Transverse colon (tissue), 4 donors: ENCODE results near the gene BTBD1. TPM values are rescaled to one million over a fixed set of nuclear protein-coding genes. Genes with fewer than 3 reads are reported as not detected.

Source experiments
- DNase-seq: peaks from one replicate; pipeline ENCODE4 v3.0.0-alpha.2; 2019
- H3K27ac ChIP-seq, 4 donors: fragments of 200-600 bp; sonication (generic); 2 replicates each; pipeline ENCODE4 v1.5.1; 2016 to 2018; ENCODE audit warnings: inconsistent platforms in 4 of 4
- H3K27me3 ChIP-seq: fragments of 200-600 bp; sonication (generic); 2 replicates; pipeline ENCODE4 v1.5.1; 2017; ENCODE audit warnings: inconsistent platforms
- H3K36me3 ChIP-seq, 4 donors: fragments of 200-600 bp; sonication (generic); 2 replicates each; pipeline ENCODE4 v1.5.1; 2017 to 2019; ENCODE audit warnings: inconsistent platforms in 4 of 4
- H3K4me1 ChIP-seq, 4 donors: fragments of 200-600 bp; sonication (generic); 2 replicates each; pipeline ENCODE4 v1.5.1; 2017 to 2020; ENCODE audit warnings: inconsistent platforms in 4 of 4
- H3K4me3 ChIP-seq, 4 donors: fragments of 200-600 bp; sonication (generic); 1 replicate in 1 of 4; 2 replicates in 3 of 4; pipeline versions ENCODE4 v1.5.1 to v1.6.1; 2017 to 2019; ENCODE audit warnings: inconsistent platforms in 4 of 4
- H3K9me3 ChIP-seq, 2 donors: fragments of 200-600 bp; sonication (generic); 2 replicates each; pipeline ENCODE4 v1.5.1; 2017 to 2019; ENCODE audit warnings: inconsistent platforms in 2 of 2
- EP300 ChIP-seq: sonication (generic); formaldehyde crosslinking; IDR thresholded peaks from one replicate; pipeline ENCODE4 v1.6.1; 2017; ENCODE audit warnings: antibody characterized with exemption, low read depth
- POLR2A ChIP-seq: fragments of 450-650 bp; IDR thresholded peaks from one replicate; pipeline ENCODE4 v1.6.1; 2016; ENCODE audit warnings: antibody characterized with exemption, mild to moderate bottlenecking, moderate library complexity
- POLR2AphosphoS5 ChIP-seq, 3 donors: sonication (generic); formaldehyde crosslinking; IDR thresholded peaks; one replicate each; pipeline ENCODE4 v1.6.1; 2016; ENCODE audit warnings: antibody characterized with exemption in 3 of 3
- WGBS, 2 donors: methylation state at CpG; one replicate each; pipeline ENCODE4 v1.1.5; 2018; ENCODE audit warnings: low coverage in 1 of 2; 5-methylcytosine and 5-hydroxymethylcytosine counted together
- in situ Hi-C, 4 donors: fragments of 200-750 bp; cut with MboI; loops; one replicate each; pipeline versions ENCODE4 v1.15.0 to v1.15.1; 2017; ENCODE audit warnings: low sequenced_read_pairs in 3 of 4, low pct_ligation_motif_present in 1 of 4, low pct_unique_long_range_greater_than_20kb in 1 of 4
- intact Hi-C: fragments of 100-400 bp; cut with DNase I; formaldehyde crosslinking; loops from one replicate; pipeline ENCODE4 v1.15.1; 2023; ENCODE audit warnings: low total_unique reads
- total RNA-seq, 4 donors: library from RNA; depleted of rRNA; stranded (reverse); fragments of >200 nt; gene quantifications; one replicate each; pipeline ENCODE4 v1.1.0, GENCODE V29; 2016
- TF ChIP-seq, protein P1 (sequence below), 5 experiments: fragments of 200-600 bp in 3 of 5; fragments of 450-650 bp in 2 of 5; sonication (generic) in 3 of 5; IDR thresholded peaks; 1 replicate in 2 of 5; 2 replicates in 3 of 5; pipeline ENCODE4 v1.5.1; 2016 to 2017; ENCODE audit warnings: antibody characterized with exemption in 5 of 5, inconsistent platforms in 3 of 5, mild to moderate bottlenecking in 2 of 5, moderate library complexity in 1 of 5

The BTBD1 gene
- total RNA-seq, 4 donors from 2014 or later, result 65.7 to 96.1 (median 74.1) TPM

DNA sequence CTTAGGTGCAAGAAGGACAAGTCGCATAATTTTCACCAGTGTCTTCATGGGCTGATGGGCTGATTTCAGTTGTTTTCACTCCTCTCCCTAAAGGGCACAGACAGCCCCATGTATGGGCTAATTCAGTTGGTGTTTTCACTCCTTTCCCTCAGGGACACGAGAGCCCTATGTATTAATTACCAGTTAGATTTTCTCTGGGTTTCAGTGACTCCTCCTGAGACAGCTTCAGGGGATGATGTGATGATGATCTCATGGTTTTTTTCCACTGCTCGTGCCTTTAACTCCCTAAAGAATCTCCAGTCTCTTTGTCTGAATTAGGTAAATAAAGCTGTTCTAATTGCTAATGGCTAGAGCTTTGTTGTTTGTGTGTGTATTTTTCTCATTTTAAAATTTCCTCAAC is 71.1 kb downstream of the BTBD1 start:
- Histone ChIP-seq H3K4me3 (no peak overlapping the region), H3K4me1 (peaks cover 0 to 9% (median 3%) of the 10 kb centered on the region in 4 donors), H3K9me3 (no peaks in the 10 kb centered on the region), H3K36me3 (peaks cover 0 to 2% (median 0%) of the 10 kb centered on the region in 4 donors), H3K27ac (no peak overlapping the region), H3K27me3 (no peaks in the 10 kb centered on the region)
- in situ Hi-C loops, result no loop called here
- 63 to 69% methylated on average over 3 of the region's 3 CpGs for WGBS, 2 donors
- TF ChIP-seq EP300 (no peak), POLR2AphosphoS5 (IDR thresholded peaks at IDR 0.05) (no peak), POLR2A (no peak)
- TF ChIP-seq, protein P1, sequence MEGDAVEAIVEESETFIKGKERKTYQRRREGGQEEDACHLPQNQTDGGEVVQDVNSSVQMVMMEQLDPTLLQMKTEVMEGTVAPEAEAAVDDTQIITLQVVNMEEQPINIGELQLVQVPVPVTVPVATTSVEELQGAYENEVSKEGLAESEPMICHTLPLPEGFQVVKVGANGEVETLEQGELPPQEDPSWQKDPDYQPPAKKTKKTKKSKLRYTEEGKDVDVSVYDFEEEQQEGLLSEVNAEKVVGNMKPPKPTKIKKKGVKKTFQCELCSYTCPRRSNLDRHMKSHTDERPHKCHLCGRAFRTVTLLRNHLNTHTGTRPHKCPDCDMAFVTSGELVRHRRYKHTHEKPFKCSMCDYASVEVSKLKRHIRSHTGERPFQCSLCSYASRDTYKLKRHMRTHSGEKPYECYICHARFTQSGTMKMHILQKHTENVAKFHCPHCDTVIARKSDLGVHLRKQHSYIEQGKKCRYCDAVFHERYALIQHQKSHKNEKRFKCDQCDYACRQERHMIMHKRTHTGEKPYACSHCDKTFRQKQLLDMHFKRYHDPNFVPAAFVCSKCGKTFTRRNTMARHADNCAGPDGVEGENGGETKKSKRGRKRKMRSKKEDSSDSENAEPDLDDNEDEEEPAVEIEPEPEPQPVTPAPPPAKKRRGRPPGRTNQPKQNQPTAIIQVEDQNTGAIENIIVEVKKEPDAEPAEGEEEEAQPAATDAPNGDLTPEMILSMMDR (IDR thresholded peaks at IDR 0.05), result no peak
- no peak for DNase-seq
- intact Hi-C loops, result loop anchor here (10.0 kb wide), 1 partner anchor 141 kb away; no protein-coding TSS in a partner anchor

DNA sequence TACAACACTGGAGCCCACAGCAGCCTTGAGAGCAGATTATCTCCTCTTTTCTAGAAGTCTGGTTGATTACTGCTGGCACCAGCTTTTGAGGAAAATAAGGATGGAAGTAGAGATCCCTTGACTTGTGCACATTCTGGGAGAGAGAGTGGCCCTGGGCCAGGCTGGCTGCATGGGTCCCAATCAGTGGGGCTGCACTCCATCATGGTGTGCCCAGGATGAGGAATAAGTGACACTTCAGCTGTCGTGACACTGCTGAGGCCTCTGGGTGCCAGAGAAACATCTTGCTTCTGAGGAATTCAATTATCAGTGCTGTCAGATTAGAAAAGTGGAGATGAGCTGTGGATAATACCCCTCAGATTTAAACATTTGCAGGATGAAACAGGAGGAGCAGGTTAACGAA is 72.0 kb downstream of the BTBD1 start:
- 88% methylated on average over 2 of the region's 2 CpGs; no CpG with 5 or more reads in 1 of the 2 donors for WGBS, 2 donors
- DNase-seq, result no peak
- in situ Hi-C loops, result no loop called here

DNA sequence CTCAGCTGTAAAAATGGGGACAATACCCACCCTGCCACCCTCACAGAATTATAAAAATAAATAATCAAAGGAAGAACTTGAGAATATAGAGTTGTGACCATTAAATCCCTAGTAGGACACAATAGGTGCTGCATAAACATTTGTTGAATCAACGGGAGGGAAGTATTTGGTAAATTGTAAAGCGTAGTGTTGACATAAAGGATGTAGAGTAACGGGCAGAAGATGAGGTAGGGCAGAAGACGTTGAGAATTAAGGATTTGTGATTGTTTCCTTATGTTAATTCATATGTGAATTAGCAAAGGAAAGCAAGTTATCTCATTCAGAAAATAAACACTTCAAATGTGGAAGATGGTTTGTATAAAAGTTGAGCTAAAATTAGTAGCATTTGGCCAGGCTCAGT is 73.9 kb downstream of the BTBD1 start:
- Histone ChIP-seq H3K9me3 (no peaks in the 10 kb centered on the region), H3K27ac (no peak overlapping the region), H3K4me1 (no peaks in the 10 kb centered on the region), H3K27me3 (no peaks in the 10 kb centered on the region), H3K4me3 (no peak overlapping the region), H3K36me3 (peaks cover 0 to 10% (median 5%) of the 10 kb centered on the region in 4 donors)
- TF ChIP-seq POLR2AphosphoS5 (IDR thresholded peaks at IDR 0.05) (no peak), POLR2A (no peak), EP300 (no peak)
- TF ChIP-seq, protein P1 (IDR thresholded peaks at IDR 0.05), result no peak
- in situ Hi-C loops, result no loop called here
- intact Hi-C loops, result loop anchor here (10.0 kb wide), 1 partner anchor 138 kb away; no protein-coding TSS in a partner anchor
- 48 to 53% methylated on average over 4 of the region's 4 CpGs for WGBS, 2 donors
- no peak for DNase-seq

More for the DNA sequence above, 72.0 kb downstream of the BTBD1 start:
- H3K36me3 ChIP-seq, result peaks cover 0 to 7% (median 0%) of the 10 kb centered on the region in 4 donors
- intact Hi-C loops, result loop anchor here (10.0 kb wide), 1 partner anchor 140 kb away; no protein-coding TSS in a partner anchor
- no peak overlapping the region for H3K4me3 ChIP-seq
- H3K9me3 ChIP-seq, result no peaks in the 10 kb centered on the region
- peaks cover 0 to 4% (median 1%) of the 10 kb centered on the region in 4 donors for H3K4me1 ChIP-seq
- H3K27me3 ChIP-seq, result no peaks in the 10 kb centered on the region
- H3K27ac ChIP-seq, result no peak overlapping the region
- TF ChIP-seq POLR2A (no peak), EP300 (no peak), POLR2AphosphoS5 (IDR thresholded peaks at IDR 0.05) (no peak)
- TF ChIP-seq, protein P1 (IDR thresholded peaks at IDR 0.05), result no peak

DNA sequence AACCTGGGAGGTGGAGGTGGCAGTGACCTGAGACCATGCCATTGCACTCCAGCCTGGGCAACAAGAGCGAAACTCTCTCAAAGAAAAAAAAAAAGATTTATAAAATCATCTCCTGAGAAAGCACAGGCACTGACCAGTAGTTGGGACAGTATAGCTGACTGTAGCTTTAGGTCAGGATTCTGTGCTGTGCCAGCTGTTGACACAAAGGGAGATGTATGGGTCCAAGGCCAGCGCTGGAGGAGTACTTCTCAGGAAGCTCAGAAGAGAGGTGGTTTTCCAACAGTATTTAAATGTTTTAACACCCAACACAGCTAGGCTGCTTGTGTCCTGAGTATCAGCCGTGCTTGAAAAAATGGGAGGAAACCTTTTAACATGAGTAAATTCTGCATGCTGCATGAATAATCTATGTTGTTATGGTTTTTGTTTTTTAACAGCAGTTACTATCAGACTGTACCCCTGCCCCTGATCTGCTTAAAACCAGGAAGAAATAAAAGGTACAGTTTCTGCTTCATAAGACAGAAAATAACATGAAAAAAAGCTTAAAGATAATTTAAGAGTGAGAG is 74.5 kb downstream of the BTBD1 start:
- in situ Hi-C loops, result no loop called here
- peaks cover 0 to 1% (median 0%) of the 10 kb centered on the region in 4 donors for H3K4me1 ChIP-seq
- intact Hi-C loops, result loop anchor here (10.0 kb wide), 1 partner anchor 138 kb away; no protein-coding TSS in a partner anchor
- H3K36me3 ChIP-seq, result peaks cover 0 to 10% (median 5%) of the 10 kb centered on the region in 4 donors
- DNase-seq, result no peak
- no peak overlapping the region for H3K4me3 ChIP-seq
- WGBS, 2 donors, result 90 to 95% methylated on average over 3 of the region's 3 CpGs
- no peaks in the 10 kb centered on the region for H3K9me3 ChIP-seq
- H3K27ac ChIP-seq, result no peak overlapping the region
- TF ChIP-seq EP300 (no peak), POLR2A (no peak), POLR2AphosphoS5 (IDR thresholded peaks at IDR 0.05) (no peak)
- TF ChIP-seq, protein P1 (IDR thresholded peaks at IDR 0.05), result no peak
- no peaks in the 10 kb centered on the region for H3K27me3 ChIP-seq
